ENCODE data around the gene KIF12. TPM values are rescaled to one million over a fixed set of nuclear protein-coding genes. Genes with fewer than 3 reads are reported as not detected.

The KIF12 gene
- total and polyA plus RNA-seq, 2 of the 8 experiments (the other 6 are each of a cell fraction or from before 2014, with no cell fraction given) = 2.9 to 3.9 TPM

- Histone ChIP-seq H2BK5ac (ENCODE audit: low read depth, low read length) (no peak overlapping the region), H3K36me3 (ENCODE audit: control insufficient read depth in 2 of 4, insufficient read depth in 4 of 4, low read length in 3 of 4) (no peaks in the 10 kb centered on the region), H2AK5ac (ENCODE audit: low read depth, low read length) (no peak overlapping the region), H3K4me2 (ENCODE audit: insufficient read depth in 1 of 2, low read depth in 2 of 2, low read length in 2 of 2) (no peak overlapping the region), H4K5ac (ENCODE audit: insufficient read length, low read depth, low read length) (no peak overlapping the region), H3K27ac (ENCODE audit: low read depth, low read length) (no peak overlapping the region), H3K4me1 (replicated peaks in 1 of 4; ENCODE audit: control insufficient read depth in 3 of 4, insufficient read depth in 4 of 4, low read length in 3 of 4) (0 out of 7 replicates have a peak, but pooled peaks cover 0 to 2% (median 0%) of the 10 kb centered on the region in 4 experiments), H3K27me3 (replicated peaks in 1 of 4; ENCODE audit: control insufficient read depth in 3 of 4, extremely low read depth in 1 of 4, insufficient read depth in 3 of 4, low read length in 3 of 4) (no peaks in the 10 kb centered on the region; a peak in 2 of 7 replicates), H3K9me3 (ENCODE audit: insufficient read depth in 2 of 2, low read depth in 1 of 2, low read length in 1 of 2) (no peaks in the 10 kb centered on the region), H3K79me1 (ENCODE audit: low read depth, low read length) (no peaks in the 10 kb centered on the region), H3K18ac (ENCODE audit: extremely low read depth, low read length) (no peak overlapping the region), H3K4ac (replicated peaks; ENCODE audit: insufficient read length, low read depth, low read length) (no peak overlapping the region), H3K56ac (replicated peaks; ENCODE audit: insufficient read length, low read depth, low read length) (no peak overlapping the region), H2BK120ac (replicated peaks; ENCODE audit: low read depth, low read length) (no peak overlapping the region), H2BK20ac (ENCODE audit: low read length) (no peak overlapping the region), H2BK15ac (ENCODE audit: low read length) (no peak overlapping the region), H4K20me1 (replicated peaks in 1 of 2; ENCODE audit: control insufficient read depth in 1 of 2, insufficient read depth in 2 of 2, low read length in 2 of 2) (peaks cover 0 to 1% of the 10 kb centered on the region in 2 experiments), H4K8ac (ENCODE audit: extremely low read depth, insufficient read depth, low read length) (no peak overlapping the region), H3K23ac (ENCODE audit: insufficient read length) (no peak overlapping the region), H3K9ac (replicated peaks in 1 of 4; ENCODE audit: extremely low read depth in 1 of 4, low read depth in 3 of 4, low read length in 3 of 4) (no peak overlapping the region), H2BK12ac (ENCODE audit: low read depth, low read length) (no peak overlapping the region), H2AFZ (ENCODE audit: low read length) (no peak overlapping the region), H3K23me2 (ENCODE audit: low read depth, low read length) (no peaks in the 10 kb centered on the region), H3K79me2 (ENCODE audit: control insufficient read depth in 1 of 2, insufficient read depth in 2 of 2, low read length in 2 of 2) (no peaks in the 10 kb centered on the region), H3K4me3 (ENCODE audit: extremely low read depth in 1 of 4, insufficient read depth in 2 of 4, low read depth in 3 of 4, low read length in 4 of 4) (no peak overlapping the region), H3K14ac (ENCODE audit: insufficient read length) (no peak overlapping the region), H4K91ac (replicated peaks; ENCODE audit: insufficient read length, low read length) (no peak overlapping the region)
- TF ChIP-seq CBX8 (IDR thresholded peaks at IDR 0.05; ENCODE audit: borderline replicate concordance, low read depth, low read length) (no peak), TAF1 (IDR thresholded peaks at IDR 0.05; ENCODE audit: low read depth, low read length) (no peak), TBP (IDR thresholded peaks at IDR 0.05; ENCODE audit: low read depth, low read length) (no peak), CEBPB (IDR thresholded peaks at IDR 0.05; ENCODE audit: low read depth, low read length) (no peak), TAF7 (optimal IDR thresholded peaks at IDR 0.05; ENCODE audit: borderline replicate concordance, low read depth, low read length) (no peak), ATF2 (IDR thresholded peaks at IDR 0.05; ENCODE audit: low read length) (no peak)
- DNase-seq (ENCODE audit: low read depth in 1 of 2, low spot score in 2 of 2) (no peak), FAIRE-seq (no peak)
- POLR2A ChIA-PET (ENCODE audit: partially characterized antibody) = interaction anchor here (1.6 kb wide), 1 partner anchor 9 kb away, joined by 6 read pairs; no protein-coding TSS in a partner anchor
- 83% methylated on average over 11 of the region's 11 CpGs; no CpG with 5 or more reads in 1 of the 2 experiments for WGBS, 2 experiments (ENCODE audit: extremely low coverage in 1 of 2, insufficient coverage in 1 of 2, insufficient read length in 1 of 2, insufficient replicate concordance in 2 of 2, low coverage in 1 of 2, low lambda C conversion rate in 2 of 2, missing lambda C conversion rate in 1 of 2)
- CTCF ChIA-PET (ENCODE audit: partially characterized antibody) = interaction anchor here (0.7 to 10.3 kb wide), 28 partner anchors 10 to 403 kb away, joined by 3 to 144 read pairs (median 4); partner anchors contain the start of genes COL27A1 and KIF12
Measured at GRCh38 chr9:114084282-114085073, 14.6 kb downstream of the KIF12 start.

All from H1 (cell line).